Neuron (in vitro differentiated cells): Measurements from ENCODE around the gene TES.

ENCODE experiments used
- H2AFZ ChIP-seq: one replicate; pipeline ENCODE4 v1.6.1; 2013; ENCODE audit warnings: low read depth, mild to moderate bottlenecking, inconsistent platforms, low read length, moderate library complexity
- H3K27me3 ChIP-seq: one replicate; pipeline ENCODE4 v1.6.1; 2013; ENCODE audit warnings: low read length; ENCODE audit not compliant: insufficient read depth
- H3K36me3 ChIP-seq: one replicate; pipeline ENCODE4 v1.6.1; 2013; ENCODE audit warnings: low read length; ENCODE audit not compliant: insufficient read depth
- H3K4me1 ChIP-seq: one replicate; pipeline ENCODE4 v1.6.1; 2013; ENCODE audit warnings: low read length; ENCODE audit not compliant: insufficient read depth
- H3K4me3 ChIP-seq: 2 replicates; pipeline ENCODE4 v1.5.1; 2013; ENCODE audit warnings: mild to moderate bottlenecking, low read length, moderate library complexity
- H3K9me3 ChIP-seq: one replicate; pipeline ENCODE4 v1.6.1; 2013; ENCODE audit warnings: low read length

The TES gene

DNA sequence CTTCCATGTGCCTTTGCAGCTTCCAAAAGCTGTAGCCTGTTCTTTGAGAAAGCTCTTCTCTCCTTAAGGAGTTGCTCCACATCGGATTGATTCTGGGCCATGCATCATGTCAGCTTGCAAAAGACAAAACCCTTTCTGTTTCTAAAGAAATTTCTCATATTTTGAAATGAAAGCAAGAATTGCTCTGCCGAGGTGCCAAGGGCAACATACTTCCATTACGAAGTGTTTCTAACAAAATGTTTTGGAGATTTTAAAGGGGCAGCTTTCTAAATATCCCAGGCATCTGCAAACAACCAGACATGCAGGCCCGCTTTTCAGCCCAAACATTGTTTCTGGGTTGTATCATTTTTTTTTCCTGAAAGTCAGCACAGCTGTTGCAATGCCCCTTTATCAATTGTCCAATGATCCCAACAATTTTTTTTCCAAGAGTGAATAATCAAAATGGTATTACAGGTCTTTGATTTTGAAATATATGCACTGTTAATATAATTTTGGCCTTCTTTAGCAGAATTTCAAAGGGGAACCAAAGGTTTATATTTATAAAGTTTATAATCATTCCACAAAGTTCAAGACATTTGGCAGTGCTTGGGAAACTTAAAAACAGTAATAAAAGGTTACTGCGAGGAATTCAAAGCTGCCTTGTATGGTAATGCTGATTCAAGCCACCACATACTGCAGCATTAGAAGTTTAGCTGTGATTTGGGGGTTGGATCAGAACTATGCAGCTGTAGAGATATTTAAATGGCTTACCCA, 61.0 kb downstream of the TES start:
- Histone ChIP-seq H2AFZ (no peak overlapping the region), H3K27me3 (no peaks in the 10 kb centered on the region), H3K4me3 (no peak overlapping the region), H3K4me1 (peaks cover 4% of the 10 kb centered on the region), H3K36me3 (no peaks in the 10 kb centered on the region), H3K9me3 (no peaks in the 10 kb centered on the region)

DNA sequence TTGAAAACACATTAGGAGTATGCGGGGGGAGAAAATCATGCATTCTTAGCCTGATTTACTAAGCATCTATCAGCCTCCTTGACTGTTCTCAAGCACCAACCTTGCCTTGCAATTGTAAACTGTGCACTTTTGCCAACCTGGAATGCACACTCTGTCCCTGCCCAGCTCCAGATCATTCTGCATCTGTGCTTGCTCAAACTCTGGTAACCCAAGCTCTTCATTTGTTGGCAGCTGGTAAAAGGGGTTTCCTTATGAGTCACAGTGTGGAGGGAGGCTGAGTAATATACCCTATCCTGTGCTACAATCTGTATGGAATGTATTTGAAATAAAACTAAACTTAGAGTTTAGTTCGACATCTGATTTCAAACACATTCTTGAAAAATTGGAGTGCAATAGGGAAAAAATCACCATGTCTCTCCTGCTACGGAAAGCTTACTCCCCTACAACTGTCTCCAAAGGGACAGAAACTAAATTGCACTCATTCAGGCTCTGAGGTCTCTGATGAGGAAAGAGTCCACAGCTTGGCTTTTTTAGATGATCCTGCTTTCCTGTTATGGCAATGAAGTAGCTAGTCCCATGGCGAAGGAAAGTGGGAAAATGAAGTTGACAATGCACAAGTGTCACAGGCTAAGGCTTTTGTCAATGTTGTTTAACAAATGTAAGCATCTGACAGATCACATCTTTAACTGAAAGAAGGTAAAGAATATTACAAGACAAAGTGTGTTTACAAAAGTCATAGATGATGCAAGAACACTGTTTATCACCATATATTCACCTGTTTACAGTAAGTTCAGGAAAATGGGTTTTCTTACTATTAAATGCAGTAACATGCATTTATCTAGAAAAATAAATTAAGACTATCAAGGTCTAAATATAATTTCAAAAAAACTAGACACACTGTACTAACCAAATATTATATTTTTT, 61.9 kb downstream of the TES start:
- Histone ChIP-seq H3K9me3 (no peaks in the 10 kb centered on the region), H3K36me3 (no peaks in the 10 kb centered on the region), H3K4me3 (no peak overlapping the region), H3K4me1 (peaks cover 4% of the 10 kb centered on the region), H2AFZ (no peak overlapping the region), H3K27me3 (no peaks in the 10 kb centered on the region)

GRCh38 chr7:116273283-116273917, 63.1 kb downstream of the TES start:
- H2AFZ ChIP-seq, result no peak overlapping the region
- H3K36me3 ChIP-seq, result no peaks in the 10 kb centered on the region
- H3K27me3 ChIP-seq, result no peaks in the 10 kb centered on the region
- peaks cover 4% of the 10 kb centered on the region for H3K4me1 ChIP-seq
- no peaks in the 10 kb centered on the region for H3K9me3 ChIP-seq
- H3K4me3 ChIP-seq, result no peak overlapping the region

DNA sequence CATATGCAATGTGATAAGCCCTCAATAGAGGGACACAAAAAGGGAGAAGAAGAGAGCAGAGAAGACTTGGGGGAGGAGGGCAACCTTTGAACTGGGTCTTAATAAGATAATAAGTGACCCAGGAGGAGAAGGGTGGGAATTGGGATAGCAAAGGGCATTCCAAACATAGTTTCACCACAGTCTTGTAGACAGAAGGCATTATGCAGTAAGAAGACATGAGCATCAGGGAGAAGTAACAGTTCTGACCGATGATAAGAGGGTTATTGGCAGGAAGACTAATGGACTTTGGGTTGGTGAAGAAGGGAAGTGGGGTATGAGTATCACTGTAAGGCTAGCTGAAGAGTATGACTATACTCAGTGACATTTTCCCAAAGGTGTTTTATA, 63.6 kb downstream of the TES start:
- Histone ChIP-seq H3K4me1 (peaks cover 4% of the 10 kb centered on the region), H3K36me3 (no peaks in the 10 kb centered on the region), H3K27me3 (no peaks in the 10 kb centered on the region), H3K9me3 (no peaks in the 10 kb centered on the region), H3K4me3 (no peak overlapping the region), H2AFZ (no peak overlapping the region)

- no peak overlapping the region for H2AFZ ChIP-seq
- H3K4me3 ChIP-seq, result no peak overlapping the region
- H3K36me3 ChIP-seq, result no peaks in the 10 kb centered on the region
- H3K27me3 ChIP-seq, result no peaks in the 10 kb centered on the region
- no peaks in the 10 kb centered on the region for H3K9me3 ChIP-seq
- no peaks in the 10 kb centered on the region for H3K4me1 ChIP-seq
Observed at GRCh38 chr7:116277070-116277469, 66.7 kb downstream of the TES start.

DNA sequence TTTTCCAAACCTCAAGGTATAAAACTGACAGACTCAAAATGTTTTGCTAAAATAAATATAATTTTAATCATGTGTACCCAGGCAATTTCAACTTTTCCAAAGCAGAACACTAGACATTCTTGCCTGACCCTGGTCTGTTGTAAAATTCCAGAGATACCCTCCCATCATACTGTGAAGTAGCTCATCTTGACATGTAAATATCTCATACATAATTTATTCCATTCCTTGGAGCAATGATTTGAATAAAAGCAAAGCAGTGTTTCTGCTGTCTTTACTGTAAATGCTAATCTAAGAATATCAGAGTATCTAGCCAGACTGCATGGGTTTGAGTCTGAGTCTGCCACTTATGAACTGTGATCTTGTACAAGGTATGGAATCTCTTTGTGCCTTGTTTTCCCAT, 68.9 kb downstream of the TES start:
- Histone ChIP-seq H3K9me3 (no peaks in the 10 kb centered on the region), H2AFZ (no peak overlapping the region), H3K4me3 (no peak overlapping the region), H3K4me1 (no peaks in the 10 kb centered on the region), H3K27me3 (no peaks in the 10 kb centered on the region), H3K36me3 (no peaks in the 10 kb centered on the region)

- no peaks in the 10 kb centered on the region for H3K4me1 ChIP-seq
- no peak overlapping the region for H2AFZ ChIP-seq
- H3K4me3 ChIP-seq, result no peak overlapping the region
- H3K27me3 ChIP-seq, result no peaks in the 10 kb centered on the region
- no peaks in the 10 kb centered on the region for H3K36me3 ChIP-seq
- H3K9me3 ChIP-seq, result no peaks in the 10 kb centered on the region
Observed at GRCh38 chr7:116280803-116281202, 70.5 kb downstream of the TES start.

- Histone ChIP-seq H3K36me3 (no peaks in the 10 kb centered on the region), H3K27me3 (no peaks in the 10 kb centered on the region), H2AFZ (no peak overlapping the region), H3K4me3 (no peak overlapping the region), H3K9me3 (no peaks in the 10 kb centered on the region), H3K4me1 (no peaks in the 10 kb centered on the region)
Observed at GRCh38 chr7:116283595-116284204, 73.4 kb downstream of the TES start.

- Histone ChIP-seq H3K4me3 (no peak overlapping the region), H3K27me3 (no peaks in the 10 kb centered on the region), H2AFZ (no peak overlapping the region), H3K9me3 (no peaks in the 10 kb centered on the region), H3K36me3 (no peaks in the 10 kb centered on the region), H3K4me1 (no peaks in the 10 kb centered on the region)
Observed at GRCh38 chr7:116284390-116284789, 74.1 kb downstream of the TES start.

DNA sequence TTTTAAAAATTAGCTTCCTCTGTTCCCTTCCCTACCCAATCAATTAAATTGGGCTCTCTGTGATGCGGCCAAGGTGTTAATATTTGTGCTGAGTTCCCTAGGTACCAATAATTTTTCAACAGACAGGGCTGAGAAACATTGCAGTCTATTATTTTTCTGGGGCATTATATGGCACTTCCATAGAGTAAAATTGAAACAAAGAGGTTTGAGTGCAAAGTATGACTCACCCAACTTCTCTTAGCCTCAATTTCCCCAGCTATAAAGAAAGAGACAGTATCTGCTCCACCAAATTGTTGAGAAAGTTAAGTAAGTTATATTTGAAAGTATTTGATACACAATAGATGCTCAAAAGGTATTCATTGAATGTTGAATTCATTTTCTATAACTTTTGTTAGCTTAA, 74.9 kb downstream of the TES start:
- Histone ChIP-seq H3K9me3 (no peaks in the 10 kb centered on the region), H3K36me3 (no peaks in the 10 kb centered on the region), H3K4me1 (no peaks in the 10 kb centered on the region), H3K27me3 (no peaks in the 10 kb centered on the region), H2AFZ (no peak overlapping the region), H3K4me3 (no peak overlapping the region)

DNA sequence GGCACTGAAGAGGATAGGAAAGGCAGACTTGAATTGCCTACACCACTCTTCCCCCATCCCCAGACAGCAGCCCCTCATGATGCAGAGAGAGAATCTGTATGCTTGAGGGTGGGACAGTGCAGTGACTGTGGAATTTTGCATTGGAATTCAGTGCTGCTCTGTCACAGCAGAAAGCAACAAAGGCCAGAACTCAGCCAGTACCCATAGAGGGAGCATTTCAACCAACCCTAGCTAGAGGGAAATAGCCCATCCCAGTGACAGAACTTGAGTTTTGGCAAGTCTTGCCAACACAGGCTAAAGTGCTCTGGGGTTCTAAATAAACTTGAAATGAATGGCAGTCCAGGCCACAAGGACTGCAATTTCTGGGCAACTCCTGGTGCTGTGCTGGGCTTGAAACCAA, 80.4 kb downstream of the TES start:
- H3K36me3 ChIP-seq, result no peaks in the 10 kb centered on the region
- H3K27me3 ChIP-seq, result no peaks in the 10 kb centered on the region
- no peak overlapping the region for H2AFZ ChIP-seq
- no peak overlapping the region for H3K4me3 ChIP-seq
- no peaks in the 10 kb centered on the region for H3K9me3 ChIP-seq
- no peaks in the 10 kb centered on the region for H3K4me1 ChIP-seq

- Histone ChIP-seq H3K9me3 (no peaks in the 10 kb centered on the region), H3K36me3 (no peaks in the 10 kb centered on the region), H2AFZ (no peak overlapping the region), H3K27me3 (no peaks in the 10 kb centered on the region), H3K4me1 (no peaks in the 10 kb centered on the region), H3K4me3 (no peak overlapping the region)
Observed at GRCh38 chr7:116291937-116292336, 81.6 kb downstream of the TES start.

DNA sequence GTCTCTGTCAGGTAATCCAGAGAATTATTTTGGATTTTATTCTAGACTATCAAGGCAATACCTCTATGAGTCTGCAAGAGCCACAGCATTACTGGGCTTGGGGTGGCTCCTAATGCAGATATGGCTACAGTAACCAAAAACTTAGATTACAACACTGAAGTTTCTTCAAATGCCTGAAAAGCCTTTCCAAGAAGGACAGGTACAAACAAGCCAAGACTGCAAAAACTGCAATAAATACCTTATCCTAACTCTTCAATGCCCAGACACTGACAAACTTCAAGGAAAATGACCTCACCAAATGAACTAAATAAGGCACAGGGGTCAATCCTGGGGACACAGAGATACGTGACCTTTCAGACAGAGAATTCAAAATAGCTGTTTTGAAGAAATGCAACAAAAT, 82.0 kb downstream of the TES start:
- Histone ChIP-seq H3K27me3 (no peaks in the 10 kb centered on the region), H3K9me3 (no peaks in the 10 kb centered on the region), H3K4me1 (no peaks in the 10 kb centered on the region), H3K4me3 (no peak overlapping the region), H3K36me3 (no peaks in the 10 kb centered on the region), H2AFZ (no peak overlapping the region)
